Lung (tissue), 12 donors: ENCODE results near the gene SMAD6. TPM values are rescaled to one million over a fixed set of nuclear protein-coding genes. Genes with fewer than 3 reads are reported as not detected.
A peak's percentile ranks its signal among the peaks of the same experiment; 100 is the strongest.

Source experiments
- ATAC-seq: fragments of 200-7000 bp; cut with Tn5 transposase; one replicate; pipeline ENCODE4 v1.9.1; 2020; ENCODE audit warnings: moderate number of reproducible peaks; ENCODE audit not compliant: insufficient read depth, low FRiP score
- DNase-seq, 3 donors: peaks; one replicate each; pipeline ENCODE4 v3.0.0-alpha.2; 2013 to 2017
- H3K27ac ChIP-seq, 2 donors: one replicate each; pipeline ENCODE4 v1.5.1; 2013; ENCODE audit warnings: mild to moderate bottlenecking in 2 of 2, moderate library complexity in 2 of 2, control low read depth in 1 of 2, inconsistent platforms in 1 of 2, low read depth in 1 of 2, low read length in 1 of 2
- H3K27me3 ChIP-seq, 3 donors: one replicate each; pipeline ENCODE4 v1.5.1; 2013; ENCODE audit warnings: low read length in 2 of 3; ENCODE audit not compliant: control insufficient read depth in 3 of 3, insufficient read depth in 3 of 3
- H3K36me3 ChIP-seq, 4 donors: one replicate each; pipeline ENCODE4 v1.5.1; 2013; ENCODE audit warnings: low read length in 4 of 4, mild to moderate bottlenecking in 1 of 4, moderate library complexity in 1 of 4; ENCODE audit not compliant: control insufficient read depth in 4 of 4, insufficient read depth in 4 of 4
- H3K4me1 ChIP-seq, 5 donors: one replicate each; pipeline ENCODE4 v1.5.1; 2013; ENCODE audit warnings: low read length in 5 of 5, mild to moderate bottlenecking in 2 of 5, moderate library complexity in 1 of 5; ENCODE audit not compliant: control insufficient read depth in 5 of 5, insufficient read depth in 5 of 5
- H3K4me3 ChIP-seq: one replicate; pipeline ENCODE4 v1.5.1; 2013; ENCODE audit warnings: mild to moderate bottlenecking, control low read depth, moderate library complexity
- H3K9ac ChIP-seq, 2 donors: one replicate each; pipeline ENCODE4 v1.5.1; 2013; ENCODE audit warnings: low read length in 2 of 2, control low read depth in 1 of 2; ENCODE audit not compliant: insufficient read depth in 1 of 2
- H3K9me3 ChIP-seq, 4 donors: one replicate each; pipeline ENCODE4 v1.5.1; 2013; ENCODE audit warnings: low read length in 3 of 4, mild to moderate bottlenecking in 1 of 4, moderate library complexity in 1 of 4; ENCODE audit not compliant: control insufficient read depth in 4 of 4, insufficient read depth in 3 of 4
- WGBS, 2 donors: extraction: QIAGEN DNeasy Blood & Tissue Kit; methylation state at CpG; one replicate each; pipeline ENCODE4 v1.1.7; 2013; 5-methylcytosine and 5-hydroxymethylcytosine counted together
- polyA plus RNA-seq, 2 donors: library from polyadenylated mRNA; stranded (reverse); fragments of 200-250 nt; gene quantifications; one replicate each; pipeline ENCODE4 v1.2.1, GENCODE V29; 2013
- total RNA-seq, 2 donors: library from RNA; depleted of rRNA in 1 of 2; stranded (reverse); fragments of >200 nt in 1 of 2; gene quantifications; one replicate each; pipeline ENCODE4 v1.2.1, GENCODE V29; 2014 to 2021
- TF ChIP-seq, protein P1 (sequence below): IDR thresholded peaks from 2 replicates; pipeline ENCODE4 v1.5.1; 2012; ENCODE audit warnings: mild to moderate bottlenecking; ENCODE audit errors: control extremely low read depth, extremely low read depth
- donor health status: control.
- donor health status: control.
- donor health status: Bipolar disorder and iron deficiency.
- donor health status: healthy.
- donor health status: DM: yes; HTN: yes; CAD: no.

SMAD6 gene
- total and polyA plus RNA-seq, 4 donors = 24.2 to 67.9 (median 59.1) TPM

- TF ChIP-seq, protein P1, sequence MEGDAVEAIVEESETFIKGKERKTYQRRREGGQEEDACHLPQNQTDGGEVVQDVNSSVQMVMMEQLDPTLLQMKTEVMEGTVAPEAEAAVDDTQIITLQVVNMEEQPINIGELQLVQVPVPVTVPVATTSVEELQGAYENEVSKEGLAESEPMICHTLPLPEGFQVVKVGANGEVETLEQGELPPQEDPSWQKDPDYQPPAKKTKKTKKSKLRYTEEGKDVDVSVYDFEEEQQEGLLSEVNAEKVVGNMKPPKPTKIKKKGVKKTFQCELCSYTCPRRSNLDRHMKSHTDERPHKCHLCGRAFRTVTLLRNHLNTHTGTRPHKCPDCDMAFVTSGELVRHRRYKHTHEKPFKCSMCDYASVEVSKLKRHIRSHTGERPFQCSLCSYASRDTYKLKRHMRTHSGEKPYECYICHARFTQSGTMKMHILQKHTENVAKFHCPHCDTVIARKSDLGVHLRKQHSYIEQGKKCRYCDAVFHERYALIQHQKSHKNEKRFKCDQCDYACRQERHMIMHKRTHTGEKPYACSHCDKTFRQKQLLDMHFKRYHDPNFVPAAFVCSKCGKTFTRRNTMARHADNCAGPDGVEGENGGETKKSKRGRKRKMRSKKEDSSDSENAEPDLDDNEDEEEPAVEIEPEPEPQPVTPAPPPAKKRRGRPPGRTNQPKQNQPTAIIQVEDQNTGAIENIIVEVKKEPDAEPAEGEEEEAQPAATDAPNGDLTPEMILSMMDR = no peak
- Histone ChIP-seq H3K9ac (no peak overlapping the region), H3K27ac (no peak overlapping the region), H3K36me3 (peaks cover 0 to 13% (median 6%) of the 10 kb centered on the region in 4 donors), H3K4me3 (no peak overlapping the region), H3K9me3 (peaks cover 0 to 6% (median 3%) of the 10 kb centered on the region in 4 donors), H3K4me1 (peaks cover 13 to 72% (median 38%) of the 10 kb centered on the region in 5 donors), H3K27me3 (no peaks in the 10 kb centered on the region)
- 40 to 61% methylated on average over 3 of the region's 3 CpGs for WGBS, 2 donors
- DNase-seq (no peak), ATAC-seq (no peak)
Measured at GRCh38 chr15:66758844-66759243, 56.8 kb downstream of the SMAD6 start.

DNA sequence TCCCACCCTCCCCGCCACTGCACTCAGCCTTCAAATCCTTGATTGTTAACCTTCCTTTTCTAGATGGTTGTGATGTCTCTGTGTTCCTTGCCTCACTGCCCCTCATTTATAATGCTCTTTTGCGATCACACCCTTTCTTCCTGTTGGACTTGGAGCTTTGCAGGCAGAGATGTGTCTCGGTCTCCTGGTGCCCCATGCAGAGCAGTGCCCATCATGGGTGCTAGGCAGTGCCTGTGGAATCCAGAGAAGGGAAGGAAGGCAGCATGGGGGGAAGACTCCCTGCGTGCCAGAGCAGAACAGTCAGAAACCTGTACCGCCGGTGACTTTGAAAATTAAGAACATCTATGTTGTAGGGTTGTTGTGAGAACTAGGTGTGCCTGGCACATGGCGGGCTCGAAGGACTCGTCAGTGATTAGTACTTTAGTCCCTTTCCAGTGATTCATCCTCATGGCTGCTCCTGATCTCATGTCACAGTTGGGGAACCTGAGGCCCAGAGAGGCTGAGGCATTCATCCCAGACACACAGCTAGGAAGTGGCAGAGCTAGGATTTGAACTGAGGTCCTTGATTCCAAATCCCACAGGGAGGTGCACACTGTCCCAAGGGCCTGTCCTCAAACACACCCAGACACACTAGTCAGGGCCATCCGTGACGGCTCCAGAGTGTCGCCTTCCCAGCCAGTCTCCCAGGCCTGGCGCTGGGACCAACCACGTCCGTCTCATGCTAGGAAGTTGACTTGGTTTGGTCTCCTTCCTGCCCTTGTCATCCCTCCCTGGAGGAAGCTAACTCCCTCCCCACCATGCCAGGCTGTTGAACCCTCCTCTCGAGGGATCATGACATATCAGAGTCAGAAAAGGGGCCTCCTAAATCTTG lies 58.3 kb downstream of the SMAD6 start:
- H3K9me3 ChIP-seq = peaks cover 0 to 3% (median under 1%) of the 10 kb centered on the region in 4 donors
- peaks cover 0 to 3% (median under 1%) of the 10 kb centered on the region in 4 donors for H3K36me3 ChIP-seq
- H3K27ac ChIP-seq = peak overlapping the region in 1 of 2 donors; percentile 95
- ATAC-seq (no peak), DNase-seq (no peak)
- no peaks in the 10 kb centered on the region for H3K27me3 ChIP-seq
- 61 to 66% methylated on average over 16 of the region's 16 CpGs for WGBS, 2 donors
- H3K4me3 ChIP-seq = no peak overlapping the region
- H3K4me1 ChIP-seq = peaks cover 13 to 86% (median 42%) of the 10 kb centered on the region in 5 donors
- TF ChIP-seq, protein P1 = no peak
- no peak overlapping the region for H3K9ac ChIP-seq

DNA sequence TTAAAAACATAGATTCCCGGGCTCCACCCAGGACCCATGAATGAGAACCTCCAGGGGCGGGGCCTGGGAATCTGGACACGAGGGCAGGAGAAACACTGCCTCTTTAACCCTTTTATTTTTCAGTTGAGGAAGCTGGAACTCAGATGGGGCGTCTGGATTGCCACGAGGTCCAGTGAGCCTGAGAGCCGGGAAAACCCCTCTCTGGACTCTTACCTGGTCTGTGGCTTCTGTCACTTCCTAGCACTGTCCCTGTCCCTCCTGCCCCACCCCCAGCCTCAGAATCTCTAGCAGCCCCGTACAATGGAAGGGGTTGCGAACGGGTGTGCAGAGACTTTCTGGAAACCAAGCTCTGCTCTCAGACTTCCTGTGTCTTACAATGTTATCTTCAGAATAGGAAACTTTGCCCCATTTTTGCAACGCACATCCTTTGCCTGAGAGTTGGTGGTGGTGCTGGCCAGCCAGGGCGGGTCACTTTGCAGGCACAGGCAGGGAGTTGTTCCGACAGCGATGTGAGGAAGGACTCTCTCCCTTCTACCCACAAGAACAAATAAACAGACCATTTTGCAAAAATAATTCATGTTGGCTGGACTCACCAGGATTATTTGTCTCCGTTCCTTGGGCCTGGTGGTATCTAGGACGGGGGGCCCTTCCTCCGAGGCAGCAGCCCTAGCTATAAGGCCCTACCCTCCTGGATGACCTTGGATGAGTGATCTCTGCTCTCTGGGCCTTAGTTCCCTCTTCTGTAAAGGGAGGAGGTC lies 59.1 kb downstream of the SMAD6 start:
- Histone ChIP-seq H3K4me1 (peaks cover 18 to 87% (median 48%) of the 10 kb centered on the region in 5 donors), H3K27ac (peak overlapping the region; percentile 17 to 95), H3K36me3 (no peaks in the 10 kb centered on the region), H3K9me3 (no peaks in the 10 kb centered on the region), H3K9ac (no peak overlapping the region), H3K4me3 (no peak overlapping the region), H3K27me3 (no peaks in the 10 kb centered on the region)
- TF ChIP-seq, protein P1 = no peak
- DNase-seq (peak in 1 of 3 donors; percentile 41), ATAC-seq (no peak)
- WGBS, 2 donors = 24 to 32% methylated on average over 16 of the region's 16 CpGs
